Measurements from ENCODE around the gene ZBTB20. TPM values are rescaled to one million over a fixed set of nuclear protein-coding genes. Genes with fewer than 3 reads are reported as not detected.

Gene ZBTB20
- total and polyA plus RNA-seq, 2 donors (not counting 1 experiment from before 2014, with no cell fraction given) = 4.0 to 123 TPM

DNA sequence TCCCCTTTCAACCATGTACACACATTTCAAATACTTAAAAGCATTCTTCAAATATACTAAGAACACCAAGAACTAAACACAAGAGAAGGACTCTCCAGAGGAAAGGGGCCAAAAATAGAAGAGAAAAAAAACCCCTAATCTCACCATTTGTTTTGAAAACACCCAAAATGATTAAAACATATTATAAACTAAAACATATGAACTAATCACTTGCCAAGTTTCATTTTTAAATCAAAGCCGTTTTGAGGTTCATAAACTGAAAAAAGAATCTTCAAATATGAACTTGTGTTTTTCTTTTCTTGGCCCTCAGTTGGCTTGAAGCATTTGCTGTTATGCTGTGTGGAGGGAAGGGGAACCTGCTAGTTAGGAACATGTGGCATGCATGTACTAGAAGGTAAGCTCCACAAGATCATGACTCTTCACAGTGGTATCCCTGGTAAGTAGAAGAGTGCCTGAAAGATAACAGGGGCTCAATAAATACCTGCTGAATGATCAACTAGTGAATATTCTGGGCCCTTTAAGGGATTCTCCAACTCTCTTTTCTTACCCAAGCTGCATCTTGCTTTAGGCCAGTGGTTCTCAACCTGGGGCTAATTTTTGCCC lies 628.8 kb downstream of the ZBTB20 start:
- H3K9me3 Mint-ChIP-seq (ENCODE audit: insufficient read depth) = no peaks in the 10 kb centered on the region
- no peaks in the 10 kb centered on the region for H3K27me3 Mint-ChIP-seq
- no peak for ATAC-seq (ENCODE audit: low read depth)
- H3K27ac ChIP-seq (ENCODE audit: low read length in 2 of 2) = no peak overlapping the region
- no peaks in the 10 kb centered on the region for H4K20me1 ChIP-seq (ENCODE audit: control insufficient read depth, insufficient read depth, low read length, poor library complexity, severe bottlenecking)
- no peaks in the 10 kb centered on the region for H3K27me3 ChIP-seq (replicated peaks in 1 of 4; ENCODE audit: control extremely low read depth in 1 of 4, control insufficient read depth in 3 of 4, insufficient read depth in 4 of 4, low read length in 3 of 4)
- intact Hi-C loops (cut with micrococcal nuclease) = loop anchor here (5.0 kb wide), 1 partner anchor 61 kb away; no protein-coding TSS in a partner anchor
- TF ChIP-seq CTCF (IDR thresholded peaks at IDR 0.05) (no peak), EZH2 (IDR thresholded peaks at IDR 0.05; ENCODE audit: borderline replicate concordance, insufficient read depth, low read depth, low read length, poor library complexity, severe bottlenecking) (no peak)
- H3K27ac Mint-ChIP-seq = no peak overlapping the region
- no peak overlapping the region for H2AFZ ChIP-seq (ENCODE audit: insufficient read depth, low read depth, low read length, poor library complexity, severe bottlenecking)
- no peak overlapping the region for H3K9ac ChIP-seq (ENCODE audit: low read length)
- H3K4me3 Mint-ChIP-seq = no peak overlapping the region
- WGBS (ENCODE audit: insufficient coverage) = 60% methylated on average over 1 of the region's 1 CpG
- H3K4me1 Mint-ChIP-seq = no peaks in the 10 kb centered on the region
- peaks cover 0 to 5% of the 10 kb centered on the region in 2 donors for H3K4me1 ChIP-seq (ENCODE audit: control insufficient read depth in 2 of 2, insufficient read depth in 2 of 2, low read length in 2 of 2)
- ChIA-PET POLR2A (interaction anchor here (0.7 kb wide), 1 partner anchor 18 kb away, joined by 3 read pairs; no protein-coding TSS in a partner anchor), CTCF (no interaction called here)
- no peaks in the 10 kb centered on the region for H3K9me3 ChIP-seq (ENCODE audit: control extremely low read depth in 1 of 3, control insufficient read depth in 2 of 3, insufficient read depth in 1 of 3, low read length in 2 of 3)
- no peak overlapping the region for H3K4me2 ChIP-seq (replicated peaks; ENCODE audit: low read depth, low read length, poor library complexity, severe bottlenecking)
- H3K79me2 ChIP-seq (ENCODE audit: control insufficient read depth, insufficient read depth, low read length) = no peaks in the 10 kb centered on the region
- no peak for DNase-seq
- H3K36me3 ChIP-seq (replicated peaks in 1 of 2; ENCODE audit: control extremely low read depth in 1 of 2, control insufficient read depth in 1 of 2, extremely low read depth in 1 of 2, insufficient read depth in 2 of 2, low read length in 1 of 2) = no peaks in the 10 kb centered on the region
- H3K4me3 ChIP-seq (ENCODE audit: control extremely low read depth in 1 of 5, extremely low read depth in 1 of 5, insufficient read depth in 1 of 5, low read depth in 2 of 5, low read length in 4 of 5) = no peak overlapping the region

GRCh38 chr3:114510201-114510600 lies 636.9 kb downstream of the ZBTB20 start:
- peaks cover 23% of the 10 kb centered on the region for H3K4me1 Mint-ChIP-seq
- no peaks in the 10 kb centered on the region for H3K9me3 Mint-ChIP-seq (ENCODE audit: insufficient read depth)
- Histone ChIP-seq H3K4me3 (ENCODE audit: control extremely low read depth in 1 of 5, extremely low read depth in 1 of 5, insufficient read depth in 1 of 5, low read depth in 2 of 5, low read length in 4 of 5) (no peak overlapping the region), H3K27me3 (replicated peaks in 1 of 4; ENCODE audit: control extremely low read depth in 1 of 4, control insufficient read depth in 3 of 4, insufficient read depth in 4 of 4, low read length in 3 of 4) (no peaks in the 10 kb centered on the region), H3K4me2 (replicated peaks; ENCODE audit: low read depth, low read length, poor library complexity, severe bottlenecking) (no peak overlapping the region), H3K79me2 (ENCODE audit: control insufficient read depth, insufficient read depth, low read length) (no peaks in the 10 kb centered on the region), H3K9ac (ENCODE audit: low read length) (no peak overlapping the region), H3K4me1 (ENCODE audit: control insufficient read depth in 2 of 2, insufficient read depth in 2 of 2, low read length in 2 of 2) (peaks cover 9% of the 10 kb centered on the region in 2 donors), H3K36me3 (replicated peaks in 1 of 2; ENCODE audit: control extremely low read depth in 1 of 2, control insufficient read depth in 1 of 2, extremely low read depth in 1 of 2, insufficient read depth in 2 of 2, low read length in 1 of 2) (no peaks in the 10 kb centered on the region), H3K9me3 (ENCODE audit: control extremely low read depth in 1 of 3, control insufficient read depth in 2 of 3, insufficient read depth in 1 of 3, low read length in 2 of 3) (no peaks in the 10 kb centered on the region), H4K20me1 (ENCODE audit: control insufficient read depth, insufficient read depth, low read length, poor library complexity, severe bottlenecking) (no peaks in the 10 kb centered on the region), H3K27ac (ENCODE audit: low read length in 2 of 2) (no peak overlapping the region), H2AFZ (ENCODE audit: insufficient read depth, low read depth, low read length, poor library complexity, severe bottlenecking) (no peak overlapping the region)
- H3K4me3 Mint-ChIP-seq = no peak overlapping the region
- ChIA-PET CTCF (no interaction called here), POLR2A (interaction anchor here (0.6 kb wide), 3 partner anchors 9 to 314 kb away, joined by 3 to 4 read pairs (median 3); no protein-coding TSS in a partner anchor)
- ATAC-seq (ENCODE audit: low read depth) = peak; percentile 56
- H3K27me3 Mint-ChIP-seq = no peaks in the 10 kb centered on the region
- no CpG with 5 or more reads among the region's 2 CpGs for WGBS (ENCODE audit: insufficient coverage)
- no peak overlapping the region for H3K27ac Mint-ChIP-seq
- no peak for TF ChIP-seq EZH2 (IDR thresholded peaks at IDR 0.05; ENCODE audit: borderline replicate concordance, insufficient read depth, low read depth, low read length, poor library complexity, severe bottlenecking)
- TF ChIP-seq CTCF (IDR thresholded peaks at IDR 0.05) = no peak
- intact Hi-C loops (cut with micrococcal nuclease) = loop anchor here (5.0 kb wide), 1 partner anchor 83 kb away; no protein-coding TSS in a partner anchor
- no peak for DNase-seq

Measured in B cell (primary cell).